Activated gamma-delta T cell treated with anti-CD3 and anti-CD28 coated beads, Interleukin-2, amount 50 U/mL, for 16 hours (primary cell): ENCODE data around the gene TMEM114.
A peak's percentile ranks its signal among the peaks of the same experiment; 100 is the strongest.
"Not testable (repeated sequence)": the region's sequence is repeated elsewhere in the genome, so short reads cannot be mapped to it uniquely, and the experiment has no call there.

Experiments used
- DNase-seq: peaks from one replicate; pipeline ENCODE4 v3.0.0-alpha.2; 2020; ENCODE audit warnings: low read depth

Gene TMEM114

DNA sequence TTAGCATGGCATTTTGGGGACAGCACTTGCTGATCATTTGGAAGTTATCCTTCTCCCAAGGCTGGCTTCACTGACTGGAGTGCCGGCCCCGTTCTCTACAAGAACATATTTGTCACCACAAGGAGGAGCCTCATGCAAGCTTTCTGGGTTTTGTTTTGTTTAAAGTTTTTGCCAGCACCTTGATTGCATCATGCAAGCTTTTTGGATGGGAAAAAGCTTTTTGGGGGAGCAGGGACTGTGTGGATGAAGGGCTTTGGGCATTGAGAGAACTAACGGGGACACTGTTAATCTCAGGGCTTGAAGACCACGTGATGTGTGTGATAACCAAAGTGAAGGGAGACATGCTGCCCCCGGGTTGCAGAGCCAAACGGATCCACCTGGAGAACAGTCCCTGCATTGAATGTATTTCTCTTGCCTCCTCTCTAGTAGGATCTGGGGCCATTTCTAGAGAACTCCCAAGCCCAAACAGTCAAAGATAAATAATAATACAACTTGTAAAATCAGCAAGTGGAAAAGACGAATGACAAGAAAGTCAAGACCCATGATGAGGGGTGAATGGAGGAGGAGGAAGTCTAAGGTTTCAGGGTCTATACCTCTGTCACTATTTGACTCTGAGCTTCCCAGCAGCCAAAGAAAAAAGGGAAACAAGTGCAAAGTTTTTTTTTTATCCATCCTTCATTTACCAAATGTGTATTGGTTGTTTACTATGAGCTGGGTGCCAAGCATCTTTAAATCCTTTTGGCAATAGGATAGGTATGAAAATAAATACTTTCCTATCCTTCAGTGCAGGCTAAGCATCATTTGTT is 17.2 kb downstream of the TMEM114 start:
- DNase-seq = no peak

DNA sequence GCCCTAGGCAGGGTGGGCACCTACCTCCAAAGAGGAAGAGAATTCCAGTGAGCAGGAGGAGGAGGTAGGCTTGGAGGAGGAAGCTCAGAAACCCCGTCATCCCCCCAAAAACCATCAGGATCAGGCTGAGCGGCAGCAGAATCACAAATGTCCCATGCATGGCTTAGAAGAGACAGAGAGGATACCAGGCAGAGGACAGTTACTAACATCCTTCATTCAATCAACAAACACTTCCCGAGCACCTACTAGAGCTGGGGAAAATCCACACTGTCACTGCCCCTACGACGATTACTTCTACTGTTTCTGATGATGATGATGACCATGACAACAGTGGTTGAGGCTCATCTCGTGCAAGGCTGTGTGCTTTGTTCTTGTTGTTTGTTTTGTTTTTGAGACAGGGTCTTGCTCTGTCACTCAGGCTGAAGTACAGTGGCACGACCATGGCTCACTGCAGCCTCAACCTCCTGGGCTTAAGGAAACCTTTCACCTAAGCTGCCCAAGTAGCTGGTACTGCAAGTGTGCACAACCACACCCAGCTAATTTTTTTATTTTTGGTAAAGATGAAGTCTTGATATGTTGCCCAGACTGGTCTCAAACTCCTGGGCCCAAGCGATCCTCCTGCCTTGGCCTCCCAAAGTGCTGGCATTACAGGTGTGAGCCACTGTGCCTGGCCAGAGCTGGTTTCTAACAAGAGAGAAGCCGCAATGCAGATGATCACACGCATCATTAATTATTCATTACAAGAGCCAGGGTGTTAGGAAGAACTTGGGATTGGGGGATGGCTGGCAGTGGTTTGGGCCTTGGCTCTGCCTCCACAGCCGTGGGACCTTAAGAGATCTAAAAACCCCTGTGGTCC is 18.0 kb downstream of the TMEM114 start:
- DNase-seq = no peak

DNA sequence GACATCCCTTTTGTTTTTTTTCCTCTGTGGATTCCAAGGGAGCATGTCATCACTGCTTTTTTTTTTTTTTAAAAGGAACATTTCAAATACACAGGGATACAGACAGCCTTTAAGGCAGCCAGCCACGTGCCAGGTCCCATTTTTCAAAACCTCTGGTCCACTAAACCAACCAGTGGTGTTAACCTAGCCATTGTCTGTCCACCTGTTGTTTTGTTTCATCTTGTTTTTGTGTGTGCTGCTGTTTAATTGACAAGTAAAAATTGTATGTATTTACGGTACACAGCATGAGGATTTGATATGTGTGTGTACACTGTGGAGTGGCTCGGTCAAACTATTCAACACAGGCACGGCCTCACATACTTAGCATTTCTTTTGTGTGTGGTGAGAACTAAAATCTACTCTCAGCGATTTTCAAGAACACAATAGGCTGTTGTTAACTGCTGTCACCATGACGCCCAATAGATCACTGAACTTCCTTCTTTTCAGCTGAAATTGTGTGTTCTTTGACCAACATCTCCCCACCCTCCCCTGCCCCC is 19.2 kb downstream of the TMEM114 start:
- DNase-seq = no peak

DNA sequence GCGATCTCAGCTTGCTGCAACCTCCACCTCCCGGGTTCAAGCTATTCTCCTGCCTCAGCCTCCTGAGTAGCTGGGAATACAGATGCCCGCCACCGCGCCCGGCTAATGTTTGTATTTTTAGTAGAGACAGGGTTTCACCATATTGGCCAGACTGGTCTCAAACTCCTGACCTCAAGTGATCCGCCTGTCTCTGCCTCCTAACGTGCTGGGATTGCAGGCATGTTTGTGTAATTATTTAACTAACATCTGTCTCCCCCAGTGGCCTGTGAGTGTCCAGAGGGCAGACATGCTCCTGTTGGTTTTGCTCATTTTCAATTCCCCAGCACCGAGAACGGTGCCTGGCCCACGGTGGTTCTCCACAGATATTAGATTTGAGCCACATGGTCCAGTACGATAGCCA is 19.9 kb downstream of the TMEM114 start:
- not testable (repeated sequence) for DNase-seq

DNA sequence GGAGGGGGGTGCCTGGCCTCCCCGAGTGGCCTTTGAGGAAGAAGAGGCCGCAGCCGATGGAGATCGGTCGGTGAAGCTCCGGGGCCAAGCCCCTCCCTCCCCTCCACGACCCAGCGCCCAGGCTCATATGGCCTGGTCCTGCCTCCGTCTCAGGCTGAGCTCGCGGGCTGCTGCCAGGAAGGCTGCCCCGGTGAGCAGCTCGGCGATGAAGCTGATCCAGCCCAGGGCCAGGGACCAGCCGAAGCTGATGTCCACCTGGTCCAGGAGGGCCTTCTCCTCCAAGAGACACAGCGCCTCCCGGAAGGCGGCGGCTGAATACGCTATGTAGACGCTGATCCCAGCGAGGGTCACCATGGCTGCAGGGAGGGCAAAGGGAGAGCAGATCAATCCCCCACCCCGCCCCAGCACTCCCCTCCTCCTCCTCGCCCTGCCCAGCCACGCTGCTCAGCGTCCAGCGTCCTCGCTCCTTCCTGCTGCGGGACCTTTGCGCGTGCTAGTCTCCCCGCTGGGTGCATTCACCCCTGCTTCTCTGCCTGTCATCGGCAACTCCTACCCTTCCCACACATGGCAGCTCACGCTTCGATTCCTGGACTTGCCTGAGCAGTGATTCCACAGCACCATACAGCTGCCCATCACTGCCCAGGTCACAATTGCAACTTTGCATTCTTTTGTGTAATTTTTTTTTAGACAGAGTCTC is 20.5 kb downstream of the TMEM114 start:
- no peak for DNase-seq

DNA sequence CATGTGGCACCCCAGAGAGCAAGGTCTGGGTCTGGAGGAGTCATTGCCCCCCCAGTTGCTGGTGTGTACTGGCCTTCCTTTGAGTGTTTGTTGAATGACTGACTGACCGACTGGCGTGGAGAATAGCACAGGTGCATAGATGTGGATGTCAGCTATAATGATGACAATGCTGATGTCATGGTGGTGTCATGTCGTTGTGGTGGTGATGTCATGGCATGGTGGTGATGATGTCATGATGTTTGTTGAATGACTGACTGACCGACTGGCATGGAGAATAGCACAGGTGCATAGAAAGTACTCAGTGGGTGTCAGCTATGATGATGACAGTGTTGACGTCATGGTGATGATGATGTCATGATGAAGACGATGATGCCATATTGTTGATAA is 22.1 kb downstream of the TMEM114 start:
- no peak for DNase-seq

DNA sequence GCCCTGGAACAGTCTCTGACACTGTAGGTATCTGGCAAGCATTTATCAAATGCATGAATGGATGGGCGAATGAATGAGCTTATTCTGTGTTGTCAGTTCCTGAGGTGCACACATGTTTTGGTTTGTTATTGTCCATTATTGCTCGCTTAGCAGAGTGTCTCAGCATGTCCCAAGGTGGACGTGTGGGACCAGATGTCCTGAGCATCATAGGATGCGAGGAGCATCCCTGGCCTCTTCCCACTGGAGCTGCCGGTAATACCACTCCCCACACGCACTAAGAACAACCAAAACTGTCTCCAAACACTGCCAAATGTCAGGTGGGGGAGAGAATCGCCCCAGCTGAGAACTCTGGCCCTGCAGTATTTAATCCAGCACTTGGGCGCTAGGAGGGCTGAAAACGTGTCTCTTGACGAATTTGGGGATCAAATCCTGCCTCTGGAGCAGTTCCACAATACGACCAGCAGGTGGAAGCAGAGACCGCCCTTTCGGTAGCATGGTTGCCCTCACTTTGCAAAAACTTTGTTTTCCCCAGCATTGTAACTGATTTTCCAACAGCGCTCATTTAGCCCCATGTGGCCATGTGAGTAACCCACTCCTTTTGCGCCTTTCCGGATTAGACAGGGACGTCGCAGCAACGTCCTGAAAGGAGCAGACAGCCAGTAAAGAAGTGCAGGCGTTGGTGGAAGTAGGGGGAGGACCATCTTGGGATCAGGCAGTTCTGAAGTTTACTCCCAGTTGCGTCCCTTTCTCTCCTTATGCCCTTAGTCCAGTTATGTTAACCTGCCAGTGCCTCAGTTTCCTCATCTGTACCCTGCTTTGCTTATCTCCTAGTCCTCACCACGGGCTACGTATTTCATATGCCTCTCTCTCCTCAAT is 22.7 kb downstream of the TMEM114 start:
- peak; percentile 49 for DNase-seq

DNA sequence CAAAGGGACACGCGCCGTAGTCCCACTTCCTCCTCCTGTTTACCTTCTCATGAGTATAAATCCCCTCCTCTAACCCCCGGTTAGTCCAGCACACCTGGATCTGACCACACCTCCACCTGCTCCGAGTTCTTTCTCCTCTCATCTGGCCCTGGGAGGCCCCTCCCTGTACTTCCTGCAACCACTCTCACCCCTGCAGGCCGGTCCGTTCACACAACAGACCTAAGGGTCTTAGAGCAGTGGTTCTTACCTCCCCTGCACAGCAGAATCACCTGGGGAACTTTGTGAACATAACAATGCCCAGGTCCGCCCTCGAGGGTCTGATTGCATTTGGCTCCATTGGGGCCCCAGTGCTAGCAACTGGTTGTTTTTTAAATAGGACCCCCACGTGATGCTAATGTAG is 24.8 kb downstream of the TMEM114 start:
- no peak for DNase-seq

DNA sequence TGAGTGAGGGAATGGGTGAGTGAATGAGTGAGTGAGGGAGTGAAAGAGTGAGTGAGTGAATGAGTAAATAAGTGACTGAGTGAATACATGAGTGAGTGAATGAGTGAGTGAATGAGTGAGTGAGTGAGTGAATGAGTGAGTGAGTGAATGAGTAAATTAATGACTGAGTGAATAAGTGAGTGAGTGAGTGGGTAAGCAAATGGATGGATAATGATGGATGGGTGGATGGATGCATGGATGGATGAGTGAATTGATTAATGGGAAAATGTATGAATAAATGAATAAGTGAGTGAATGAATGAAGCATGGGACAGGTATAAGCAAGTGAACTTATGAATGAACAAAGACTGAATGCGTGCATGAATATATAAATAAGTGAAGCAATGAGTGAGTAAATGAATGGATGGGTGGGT is 25.4 kb downstream of the TMEM114 start:
- no peak for DNase-seq

DNA sequence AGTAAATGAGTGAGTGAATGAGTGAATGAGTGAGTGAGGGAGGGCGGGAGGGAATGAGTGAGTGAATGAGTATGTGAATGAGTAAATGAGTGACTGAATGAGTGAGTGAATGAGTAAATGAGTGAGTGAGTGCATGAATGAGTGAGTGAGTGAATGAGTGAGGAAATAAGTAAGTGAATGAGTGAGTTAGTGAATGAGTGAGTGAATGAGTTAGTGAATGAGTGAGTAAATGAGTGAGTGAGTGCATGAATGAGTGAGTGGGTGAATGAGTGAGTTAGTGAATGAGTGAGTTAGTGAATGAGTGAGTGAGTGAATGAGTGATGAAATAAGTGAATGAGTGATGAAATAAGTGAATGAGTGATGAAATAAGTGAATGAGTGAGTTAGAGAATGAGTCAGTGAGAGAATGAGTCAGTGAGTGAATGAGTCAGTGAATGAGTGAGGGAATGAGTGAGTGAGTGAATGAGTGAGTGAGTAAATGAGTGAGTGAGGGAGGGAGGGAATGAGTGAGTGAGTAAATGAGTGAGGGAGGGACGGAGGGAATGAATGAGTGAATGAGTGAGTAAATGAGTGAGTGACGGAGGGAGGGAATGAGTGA is 26.3 kb downstream of the TMEM114 start:
- not testable (repeated sequence) for DNase-seq

DNA sequence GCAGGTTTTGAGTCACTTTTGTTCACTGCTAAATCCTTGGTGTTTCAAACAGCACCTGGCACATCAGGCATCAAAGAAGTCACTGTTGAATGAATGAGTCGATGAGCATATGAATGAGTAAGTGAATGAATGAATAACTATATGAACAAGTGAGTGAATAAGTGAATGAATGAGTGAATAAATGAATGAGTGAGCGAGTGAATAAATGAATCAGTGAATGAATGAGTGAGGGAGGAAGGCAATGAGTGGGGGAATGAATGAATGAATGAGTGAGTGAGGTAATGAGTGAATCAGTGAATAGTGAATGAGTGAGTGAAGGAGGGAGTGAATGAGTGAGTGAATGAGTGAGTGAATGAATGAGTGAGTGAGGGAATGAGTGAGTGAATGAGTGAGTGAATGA is 28.8 kb downstream of the TMEM114 start:
- DNase-seq = no peak

DNA sequence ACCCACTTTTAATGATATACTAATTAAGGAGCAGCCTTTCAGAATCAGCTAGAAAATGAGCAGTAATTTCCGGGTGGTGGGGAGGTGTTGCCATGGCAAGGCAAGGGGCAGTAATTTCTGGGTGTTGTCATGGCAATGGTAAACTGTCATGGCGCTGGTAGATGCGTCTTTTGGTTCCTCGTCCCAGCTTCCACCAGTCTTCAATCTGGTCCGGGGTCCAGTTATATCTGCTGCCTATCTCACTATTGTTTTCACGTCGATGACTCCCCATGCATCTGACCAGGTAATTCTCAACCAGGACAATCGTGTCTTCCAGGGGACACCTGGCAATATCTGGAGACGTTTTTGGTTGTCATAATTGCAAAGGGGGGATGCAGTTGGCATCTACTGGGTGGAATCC is 34.9 kb downstream of the TMEM114 start:
- DNase-seq = no peak

DNA sequence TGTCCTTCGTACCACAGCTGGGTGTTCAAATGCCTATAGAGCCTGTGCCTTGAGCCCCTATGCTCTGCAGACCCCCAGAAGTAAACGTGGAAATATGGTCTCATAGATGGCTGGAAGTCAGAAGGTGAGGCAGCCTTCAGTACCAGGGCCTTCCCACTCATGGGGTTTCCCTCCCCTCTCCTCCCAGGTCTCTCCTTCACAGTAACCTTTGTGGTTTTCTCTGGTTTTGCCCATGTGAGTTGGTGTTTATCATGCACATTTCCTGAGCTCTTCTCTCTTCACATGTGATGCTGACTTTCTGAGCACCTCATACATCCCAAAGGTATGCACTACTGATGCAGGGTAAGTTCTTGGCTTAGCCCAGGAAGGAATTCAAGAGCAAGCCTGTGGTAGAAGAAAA is 35.4 kb downstream of the TMEM114 start:
- DNase-seq = no peak

DNA sequence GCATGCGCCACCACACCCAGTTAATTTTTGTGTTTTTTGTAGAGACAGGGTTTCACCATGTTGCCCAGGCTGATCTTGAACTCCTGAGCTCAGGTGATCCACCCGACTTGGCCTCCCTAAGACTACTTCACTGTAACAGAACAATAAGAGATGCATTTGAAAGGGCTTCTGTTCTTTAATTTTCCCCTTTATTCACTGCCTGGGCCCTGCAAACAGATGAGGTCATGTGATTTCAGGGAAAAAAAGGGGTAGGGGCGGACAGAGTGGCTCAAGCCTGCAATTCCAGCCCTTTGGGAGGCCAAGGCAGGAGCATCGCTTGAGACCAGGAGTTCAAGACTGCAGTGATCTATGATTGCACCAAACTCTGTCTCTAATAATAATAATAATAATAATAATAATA is 36.3 kb downstream of the TMEM114 start:
- DNase-seq = no peak

DNA sequence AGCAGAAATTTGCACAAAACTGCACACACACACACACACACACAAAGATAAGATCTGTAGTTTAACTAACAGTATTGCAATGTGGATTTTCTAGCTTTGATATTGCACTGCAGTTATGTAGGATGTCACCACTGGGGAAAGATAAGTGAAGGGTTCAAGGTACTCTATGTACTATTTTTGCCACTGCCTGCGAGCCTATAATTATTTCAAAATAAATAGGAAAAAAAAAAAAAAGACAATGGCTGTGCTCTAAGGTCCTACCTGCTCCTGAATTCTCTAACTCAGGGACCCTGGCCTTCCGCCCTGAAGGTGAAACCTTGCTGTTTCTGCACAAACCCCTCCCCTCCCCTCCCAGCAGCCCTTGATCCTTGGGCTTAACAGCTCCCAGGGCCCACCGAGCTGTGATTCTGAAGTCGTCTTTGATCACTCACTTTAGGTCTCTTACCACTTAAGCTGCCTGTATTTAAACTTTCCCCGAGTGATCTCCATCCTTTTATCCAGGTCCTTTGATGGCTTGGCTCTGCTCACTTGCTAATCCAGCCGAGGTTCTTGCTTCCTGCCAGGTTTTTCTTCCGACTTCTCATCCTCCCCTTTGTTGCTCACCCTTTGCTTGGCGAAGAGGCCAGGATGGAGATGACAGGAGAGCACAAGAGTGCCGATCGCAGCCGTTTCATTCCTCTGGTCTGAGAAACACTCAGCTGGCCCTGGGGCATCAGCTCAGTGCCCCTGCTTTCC is 37.7 kb downstream of the TMEM114 start:
- no peak for DNase-seq

DNA sequence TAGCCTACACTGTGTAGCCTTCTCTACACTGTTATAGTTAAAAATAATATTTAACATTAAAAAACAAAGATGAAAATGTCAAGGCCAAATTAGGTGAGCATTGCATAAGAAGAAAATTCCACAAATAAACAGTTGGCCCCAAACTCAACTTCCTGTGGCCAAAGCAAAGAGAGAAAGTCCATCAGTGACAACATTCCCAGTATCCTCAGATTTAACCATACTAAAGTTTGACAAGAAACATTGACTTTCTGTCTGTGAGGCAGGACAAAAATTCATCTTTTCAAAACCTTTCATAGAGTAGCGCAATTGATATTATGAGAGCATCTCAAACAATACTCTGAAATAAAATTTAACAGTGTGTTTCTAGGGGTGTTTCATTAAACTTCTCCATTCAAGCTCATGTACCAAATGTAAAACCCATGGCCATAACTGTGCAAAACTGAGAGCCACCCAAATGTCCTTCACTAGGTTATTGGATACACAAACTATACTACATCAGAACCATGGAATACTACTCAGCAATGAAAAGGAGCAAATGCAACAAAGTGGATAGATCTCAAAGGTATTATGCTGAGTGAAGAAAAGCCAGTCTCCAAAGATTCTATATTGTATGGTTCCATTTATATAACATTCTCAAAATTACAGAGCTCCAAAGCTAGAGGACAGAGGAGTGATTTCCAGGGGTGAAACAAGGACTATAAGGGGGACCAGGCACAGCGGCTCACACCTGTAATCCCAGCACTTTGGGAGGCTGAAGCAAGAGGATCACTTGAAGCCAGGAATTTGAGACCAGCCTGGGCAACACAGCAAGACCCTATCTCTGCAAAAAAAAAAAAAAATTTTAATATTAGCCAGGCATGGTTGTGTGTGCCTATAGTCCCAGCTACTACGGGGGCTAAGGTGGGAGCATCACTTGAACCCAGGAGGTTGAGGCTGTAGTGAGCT is 38.7 kb downstream of the TMEM114 start:
- no peak for DNase-seq

DNA sequence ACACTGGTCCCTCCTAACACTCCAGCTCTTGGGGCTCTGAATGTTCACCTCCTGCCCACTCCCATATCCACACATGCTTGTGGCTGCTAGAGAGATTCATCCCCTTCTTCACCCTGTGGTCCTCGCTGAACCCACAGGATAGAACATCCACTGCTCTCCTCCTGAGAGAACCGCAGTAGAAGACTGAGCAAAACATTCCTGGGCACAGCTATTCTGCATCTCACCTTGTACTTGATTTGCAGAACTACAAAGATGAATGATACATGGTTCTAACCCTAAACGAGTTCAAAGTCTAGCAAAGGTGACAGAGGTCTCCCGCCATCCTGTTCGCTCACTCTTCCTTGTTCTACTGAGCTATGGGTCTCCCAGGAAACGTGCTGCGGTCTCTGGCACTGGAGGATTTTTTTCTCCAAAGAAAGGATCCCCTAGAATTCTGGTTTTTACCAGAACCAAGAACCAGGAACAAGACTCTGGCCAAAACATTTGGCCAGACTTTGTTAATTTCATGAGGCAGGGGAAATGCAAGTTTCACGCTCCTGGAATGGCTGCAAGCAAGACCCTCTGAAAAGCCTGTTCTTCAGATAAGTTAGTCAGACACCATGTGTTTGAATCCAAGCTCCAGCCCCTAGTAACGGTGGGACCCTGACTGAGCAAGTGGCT is 39.5 kb downstream of the TMEM114 start:
- DNase-seq = no peak

DNA sequence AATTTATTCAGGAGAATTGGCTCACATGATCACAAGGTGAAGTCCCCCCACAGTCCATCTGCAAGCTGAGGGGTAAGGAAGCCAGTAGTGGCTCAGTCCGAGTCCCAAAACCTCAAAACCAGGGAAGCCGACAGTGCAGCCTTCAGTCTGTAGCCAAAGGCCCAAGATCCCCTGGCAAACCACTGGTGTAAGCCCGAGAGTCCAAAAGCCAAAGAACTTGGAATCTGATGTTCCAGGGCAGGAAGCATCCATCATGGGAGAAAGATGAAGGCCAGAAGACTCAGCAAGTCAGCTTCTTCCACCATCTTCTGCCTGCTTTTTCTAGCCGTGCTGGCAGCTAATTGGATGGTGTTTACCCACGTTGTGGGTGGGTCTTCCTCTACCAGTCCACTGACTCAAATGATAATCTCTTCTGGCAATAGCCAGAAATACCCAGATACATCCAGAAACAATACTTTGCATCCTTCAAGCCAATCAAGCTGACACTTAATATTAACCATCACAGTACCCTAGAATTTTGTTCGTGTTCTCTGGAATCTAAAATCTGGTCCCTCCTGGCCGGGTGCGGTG is 40.4 kb downstream of the TMEM114 start:
- DNase-seq = no peak
